ENCODE data around the gene OTUB2. TPM values are rescaled to one million over a fixed set of nuclear protein-coding genes. Genes with fewer than 3 reads are reported as not detected.
A peak's percentile ranks its signal among the peaks of the same experiment; 100 is the strongest.

OTUB2 gene
- total and polyA plus RNA-seq, 8 donors, result 0.45 to 4.1 (median 0.63) TPM; not detected in 2

DNA sequence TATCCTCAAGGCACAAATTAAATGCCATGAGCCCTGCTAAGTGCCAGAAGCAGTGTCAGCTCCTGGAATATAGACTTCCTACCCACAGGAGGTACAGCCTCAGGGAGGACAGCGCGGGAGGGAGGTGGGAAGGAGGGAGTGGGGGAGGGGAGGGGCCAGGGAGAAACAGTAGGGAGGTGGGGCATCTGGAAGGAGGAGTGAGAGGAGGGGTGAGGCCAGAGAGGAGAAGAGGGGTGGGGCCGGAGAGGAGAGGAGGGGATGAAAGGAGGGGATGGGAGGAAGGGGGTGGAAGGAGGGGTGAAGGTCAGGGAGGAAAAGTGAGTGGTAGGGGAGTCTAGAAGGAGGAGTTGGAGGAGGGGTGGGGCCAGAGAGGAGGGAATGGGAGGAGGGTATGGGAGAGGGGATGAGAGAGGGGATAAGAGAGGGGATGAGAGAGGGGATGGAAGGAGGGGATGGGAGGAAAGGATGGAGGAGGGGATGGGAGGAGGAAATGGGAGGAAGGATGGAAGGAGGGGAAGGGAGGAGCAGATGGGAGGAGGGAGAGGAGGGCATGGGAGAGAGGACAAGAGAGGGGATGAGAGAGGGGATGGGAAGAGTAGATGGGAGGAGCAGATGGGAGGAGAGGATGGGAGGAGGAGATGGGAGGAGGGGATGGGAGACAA lies 38.2 kb upstream of the OTUB2 start:
- WGBS, 5 donors, result 57 to 66% (median 64%) methylated on average over 3 of the region's 3 CpGs
- Histone ChIP-seq H3K9me3 (no peaks in the 10 kb centered on the region), H3K4me1 (peaks cover 0 to 16% (median 0%) of the 10 kb centered on the region in 4 donors), H3K36me3 (no peaks in the 10 kb centered on the region), H3K27ac (peak overlapping the region in 1 of 5 donors; percentile 22), H3K27me3 (no peaks in the 10 kb centered on the region), H3K4me3 (no peak overlapping the region)
- no peak for TF ChIP-seq POLR2A (IDR thresholded peaks at IDR 0.05)
- TF ChIP-seq EP300 (IDR thresholded peaks at IDR 0.05), result no peak
- TF ChIP-seq POLR2AphosphoS5 (IDR thresholded peaks at IDR 0.05), result no peak
- TF ChIP-seq, protein P1, sequence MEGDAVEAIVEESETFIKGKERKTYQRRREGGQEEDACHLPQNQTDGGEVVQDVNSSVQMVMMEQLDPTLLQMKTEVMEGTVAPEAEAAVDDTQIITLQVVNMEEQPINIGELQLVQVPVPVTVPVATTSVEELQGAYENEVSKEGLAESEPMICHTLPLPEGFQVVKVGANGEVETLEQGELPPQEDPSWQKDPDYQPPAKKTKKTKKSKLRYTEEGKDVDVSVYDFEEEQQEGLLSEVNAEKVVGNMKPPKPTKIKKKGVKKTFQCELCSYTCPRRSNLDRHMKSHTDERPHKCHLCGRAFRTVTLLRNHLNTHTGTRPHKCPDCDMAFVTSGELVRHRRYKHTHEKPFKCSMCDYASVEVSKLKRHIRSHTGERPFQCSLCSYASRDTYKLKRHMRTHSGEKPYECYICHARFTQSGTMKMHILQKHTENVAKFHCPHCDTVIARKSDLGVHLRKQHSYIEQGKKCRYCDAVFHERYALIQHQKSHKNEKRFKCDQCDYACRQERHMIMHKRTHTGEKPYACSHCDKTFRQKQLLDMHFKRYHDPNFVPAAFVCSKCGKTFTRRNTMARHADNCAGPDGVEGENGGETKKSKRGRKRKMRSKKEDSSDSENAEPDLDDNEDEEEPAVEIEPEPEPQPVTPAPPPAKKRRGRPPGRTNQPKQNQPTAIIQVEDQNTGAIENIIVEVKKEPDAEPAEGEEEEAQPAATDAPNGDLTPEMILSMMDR (IDR thresholded peaks at IDR 0.05), result no peak
- DNase-seq, result no peak
- intact Hi-C loops (cut with DNase I; ENCODE audit: low total_unique reads), result no loop called here

DNA sequence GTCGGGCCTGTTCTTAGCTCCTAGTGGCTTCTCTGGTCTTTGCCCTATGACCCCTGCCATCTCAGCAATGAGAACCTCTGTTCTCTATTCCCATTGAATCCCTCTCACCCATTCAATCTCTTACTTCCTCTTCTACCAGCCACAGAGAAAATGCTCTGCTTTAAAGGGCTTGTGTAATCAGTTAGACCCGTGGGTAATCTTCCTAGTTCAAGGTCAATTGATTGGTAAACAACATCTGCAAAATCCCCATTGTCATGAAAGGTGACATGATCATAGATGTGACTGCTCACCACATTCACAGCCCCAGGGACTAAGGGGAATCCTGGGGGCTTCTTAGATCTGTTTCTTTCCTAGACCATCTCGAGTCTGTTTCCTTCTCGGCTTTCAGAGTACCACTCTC lies 36.2 kb upstream of the OTUB2 start:
- H3K36me3 ChIP-seq, result no peaks in the 10 kb centered on the region
- no peak overlapping the region for H3K4me3 ChIP-seq
- DNase-seq, result no peak
- H3K27me3 ChIP-seq, result no peaks in the 10 kb centered on the region
- peaks cover 0 to 20% (median 0%) of the 10 kb centered on the region in 4 donors for H3K4me1 ChIP-seq
- 60 to 77% (median 67%) methylated on average over 4 of the region's 4 CpGs for WGBS, 5 donors
- H3K27ac ChIP-seq, result no peak overlapping the region
- intact Hi-C loops (cut with DNase I; ENCODE audit: low total_unique reads), result no loop called here
- no peak for TF ChIP-seq POLR2AphosphoS5 (IDR thresholded peaks at IDR 0.05)
- TF ChIP-seq, protein P1 (IDR thresholded peaks at IDR 0.05), result no peak
- TF ChIP-seq EP300 (IDR thresholded peaks at IDR 0.05), result no peak
- no peak for TF ChIP-seq POLR2A (IDR thresholded peaks at IDR 0.05)
- no peaks in the 10 kb centered on the region for H3K9me3 ChIP-seq

DNA sequence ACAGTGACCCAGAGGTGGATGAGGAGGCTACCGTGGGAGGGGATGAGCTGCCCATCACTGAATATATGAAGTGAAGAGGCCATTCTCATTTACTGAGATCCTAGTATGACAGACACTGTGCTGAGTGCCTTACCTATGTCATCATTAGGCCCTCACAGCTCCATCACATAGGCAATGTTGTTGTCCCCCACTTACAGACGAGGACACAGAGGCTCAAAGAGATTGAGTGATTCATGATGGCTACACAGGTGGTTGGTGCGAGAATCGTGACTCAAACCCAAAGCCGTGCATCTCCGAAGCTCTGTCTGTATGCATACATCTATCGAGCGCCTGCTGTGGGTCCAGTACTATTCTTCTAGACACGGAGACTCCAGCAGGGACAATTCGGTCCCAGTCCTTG lies 34.9 kb upstream of the OTUB2 start:
- Histone ChIP-seq H3K9me3 (no peaks in the 10 kb centered on the region), H3K36me3 (no peaks in the 10 kb centered on the region), H3K4me3 (no peak overlapping the region), H3K4me1 (peaks cover 0 to 25% (median 4%) of the 10 kb centered on the region in 4 donors), H3K27ac (no peak overlapping the region), H3K27me3 (peaks cover 0 to 3% (median 0%) of the 10 kb centered on the region in 3 donors)
- DNase-seq, result no peak
- TF ChIP-seq POLR2AphosphoS5 (IDR thresholded peaks at IDR 0.05), result no peak
- no peak for TF ChIP-seq EP300 (IDR thresholded peaks at IDR 0.05)
- TF ChIP-seq POLR2A (IDR thresholded peaks at IDR 0.05), result no peak
- TF ChIP-seq, protein P1 (IDR thresholded peaks at IDR 0.05), result no peak
- intact Hi-C loops (cut with DNase I; ENCODE audit: low total_unique reads), result no loop called here
- 84 to 92% (median 88%) methylated on average over 10 of the region's 10 CpGs for WGBS, 5 donors

DNA sequence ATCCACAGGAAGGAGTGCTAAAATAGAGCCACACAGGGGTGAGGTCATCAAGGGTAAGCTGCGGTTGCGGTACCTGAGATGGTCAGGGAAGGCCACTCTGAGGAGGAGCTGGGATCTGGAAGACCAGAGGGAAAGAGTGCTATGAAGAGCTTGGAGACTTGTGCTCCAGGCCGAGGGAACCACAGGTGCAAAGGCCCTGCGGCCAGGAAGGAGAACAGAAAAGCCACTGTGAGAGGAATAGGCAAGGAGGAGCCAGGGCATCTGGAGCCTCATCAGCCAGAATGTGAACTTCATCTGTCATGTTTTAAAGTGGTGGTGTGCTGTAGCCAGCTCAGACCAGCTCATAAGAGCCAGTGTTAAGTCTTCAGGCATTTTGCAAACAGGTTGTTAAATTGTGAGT lies 34.5 kb upstream of the OTUB2 start:
- Histone ChIP-seq H3K27ac (no peak overlapping the region), H3K36me3 (no peaks in the 10 kb centered on the region), H3K9me3 (no peaks in the 10 kb centered on the region), H3K4me1 (peaks cover 0 to 28% (median 4%) of the 10 kb centered on the region in 4 donors), H3K4me3 (no peak overlapping the region), H3K27me3 (peaks cover 0 to 8% (median 3%) of the 10 kb centered on the region in 3 donors)
- TF ChIP-seq POLR2AphosphoS5 (IDR thresholded peaks at IDR 0.05) (no peak), POLR2A (IDR thresholded peaks at IDR 0.05) (no peak), EP300 (IDR thresholded peaks at IDR 0.05) (no peak)
- TF ChIP-seq, protein P1 (IDR thresholded peaks at IDR 0.05), result no peak
- intact Hi-C loops (cut with DNase I; ENCODE audit: low total_unique reads), result no loop called here
- DNase-seq, result no peak
- WGBS, 5 donors, result 81 to 97% (median 95%) methylated on average over 4 of the region's 4 CpGs
